CD1c-positive myeloid dendritic cell (primary cell): ENCODE measurements around the gene FAM3A.
"Not testable (repeated sequence)": the region's sequence is repeated elsewhere in the genome, so short reads cannot be mapped to it uniquely, and the experiment has no call there.

Experiments
- DNase-seq: peaks from one replicate; pipeline ENCODE4 v3.0.0-alpha.2; 2016; ENCODE audit errors: extremely low spot score

FAM3A gene

GRCh38 chrX:154515966-154516655 lies at the start of gene FAM3A:
TSS of gene FAM3A (minus strand) at chrX:154516232. CDS start at chrX:154515772, 460 bp downstream.
- DNase-seq: peak; percentile 91

- DNase-seq: not testable (repeated sequence)
Measured at GRCh38 chrX:154562295-154562694, 46.3 kb upstream of the FAM3A start.

- DNase-seq: not testable (repeated sequence)
Measured at GRCh38 chrX:154560326-154560725, 44.3 kb upstream of the FAM3A start.

GRCh38 chrX:154558896-154559295 lies 42.9 kb upstream of the FAM3A start:
- not testable (repeated sequence) for DNase-seq

- not testable (repeated sequence) for DNase-seq
Measured at GRCh38 chrX:154558060-154558690, 42.1 kb upstream of the FAM3A start.

- DNase-seq: not testable (repeated sequence)
Measured at GRCh38 chrX:154552112-154552806, 36.2 kb upstream of the FAM3A start.

- DNase-seq: no peak
Measured at GRCh38 chrX:154549766-154550165, 33.7 kb upstream of the FAM3A start.

- DNase-seq: peak; percentile 5
Measured at GRCh38 chrX:154548028-154548316, 31.9 kb upstream of the FAM3A start.

- DNase-seq: peak; percentile 91
Measured at GRCh38 chrX:154547245-154548027, 31.4 kb upstream of the FAM3A start, which contains the start of gene IKBKG. TSS of gene IKBKG (plus strand) at chrX:154547620. CDS start at chrX:154552003, 4,383 bp downstream.

- peak; percentile 81 for DNase-seq
Measured at GRCh38 chrX:154546354-154547244, 30.6 kb upstream of the FAM3A start, which contains the start of gene G6PD. TSS of gene G6PD (minus strand) at chrX:154546846. CDS start at chrX:154546155, 691 bp downstream.

GRCh38 chrX:154545673-154546274 lies 29.7 kb upstream of the FAM3A start:
- no peak for DNase-seq

GRCh38 chrX:154542723-154543424 lies 26.8 kb upstream of the FAM3A start:
- DNase-seq: peak; percentile 88

- DNase-seq: peak; percentile 80
Measured at GRCh38 chrX:154541896-154542722, 26.1 kb upstream of the FAM3A start.

- no peak for DNase-seq
Measured at GRCh38 chrX:154541589-154541895, 25.5 kb upstream of the FAM3A start.

GRCh38 chrX:154540897-154541535 lies 25.0 kb upstream of the FAM3A start:
- DNase-seq: no peak

GRCh38 chrX:154540365-154540764 lies 24.3 kb upstream of the FAM3A start:
- DNase-seq: not testable (repeated sequence)

- no peak for DNase-seq
Measured at GRCh38 chrX:154539077-154539476, 23.0 kb upstream of the FAM3A start.

GRCh38 chrX:154535892-154536291 lies 19.9 kb upstream of the FAM3A start:
- DNase-seq: no peak
